Measurements from ENCODE around the gene CHRM5. TPM values are rescaled to one million over a fixed set of nuclear protein-coding genes. Genes with fewer than 3 reads are reported as not detected.

The CHRM5 gene
- total RNA-seq, 2 donors from 2014 or later, result 0.11 TPM; not detected in 1

DNA sequence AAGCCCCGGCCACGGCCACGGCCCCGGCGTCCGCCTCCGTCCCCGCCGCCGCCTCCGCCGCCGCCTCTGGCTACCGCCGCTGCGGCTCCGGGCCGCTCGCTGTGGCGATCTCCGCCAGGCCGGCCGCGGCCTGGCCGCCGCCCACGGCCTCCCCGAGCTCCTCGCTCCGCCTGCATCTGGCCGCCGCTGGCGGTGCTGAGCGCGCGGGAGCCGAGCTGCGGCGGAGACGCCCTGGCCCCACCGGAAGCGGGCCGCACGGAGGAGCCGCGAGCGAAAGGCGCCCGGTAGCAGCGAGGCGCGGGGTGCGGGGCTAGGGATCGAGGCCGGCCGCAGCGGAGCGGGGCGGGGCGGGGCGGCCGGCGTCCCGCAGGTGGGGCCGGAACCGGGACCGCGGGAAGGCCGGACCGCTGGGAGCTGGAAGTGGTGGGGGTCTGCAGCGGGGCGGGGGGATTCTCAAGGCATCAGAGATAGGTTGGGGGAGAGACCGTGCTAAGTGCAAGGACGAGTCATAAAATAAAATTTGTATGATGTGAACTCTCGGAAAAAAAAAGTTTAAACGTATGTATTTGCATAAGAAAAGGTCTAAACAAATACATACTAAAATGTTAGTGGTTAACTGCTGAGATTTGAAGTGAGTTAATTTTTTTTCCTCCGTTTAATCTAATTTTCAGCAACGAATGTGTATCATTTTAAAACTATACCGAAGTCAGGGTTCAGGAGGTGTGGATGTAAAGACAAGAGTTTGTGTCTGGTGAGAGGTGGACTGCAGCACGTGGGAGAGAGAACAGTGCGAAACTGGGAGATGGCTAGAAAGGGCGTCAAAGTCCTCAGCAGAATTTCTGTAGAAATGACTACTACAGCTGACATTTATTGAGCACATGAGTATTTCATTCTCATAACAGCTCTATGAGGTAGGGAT, 70.8 kb downstream of the CHRM5 start, which contains the start of gene AVEN:
Gene AVEN (minus strand): TSS at position 334 of the 919 bp plus-strand sequence. CDS start 158 bp downstream, at position 176.
- no peaks in the 10 kb centered on the region for H3K36me3 ChIP-seq
- peak within 1 kb of the TSS; percentile 84 to 89 for H3K27ac ChIP-seq
- 1% methylated on average over 34 of the region's 82 CpGs for WGBS
- peak; percentile 9 for DNase-seq (ENCODE audit: low spot score)
- TF ChIP-seq POLR2A (IDR thresholded peaks at IDR 0.05), result no peak
- TF ChIP-seq, protein P1, sequence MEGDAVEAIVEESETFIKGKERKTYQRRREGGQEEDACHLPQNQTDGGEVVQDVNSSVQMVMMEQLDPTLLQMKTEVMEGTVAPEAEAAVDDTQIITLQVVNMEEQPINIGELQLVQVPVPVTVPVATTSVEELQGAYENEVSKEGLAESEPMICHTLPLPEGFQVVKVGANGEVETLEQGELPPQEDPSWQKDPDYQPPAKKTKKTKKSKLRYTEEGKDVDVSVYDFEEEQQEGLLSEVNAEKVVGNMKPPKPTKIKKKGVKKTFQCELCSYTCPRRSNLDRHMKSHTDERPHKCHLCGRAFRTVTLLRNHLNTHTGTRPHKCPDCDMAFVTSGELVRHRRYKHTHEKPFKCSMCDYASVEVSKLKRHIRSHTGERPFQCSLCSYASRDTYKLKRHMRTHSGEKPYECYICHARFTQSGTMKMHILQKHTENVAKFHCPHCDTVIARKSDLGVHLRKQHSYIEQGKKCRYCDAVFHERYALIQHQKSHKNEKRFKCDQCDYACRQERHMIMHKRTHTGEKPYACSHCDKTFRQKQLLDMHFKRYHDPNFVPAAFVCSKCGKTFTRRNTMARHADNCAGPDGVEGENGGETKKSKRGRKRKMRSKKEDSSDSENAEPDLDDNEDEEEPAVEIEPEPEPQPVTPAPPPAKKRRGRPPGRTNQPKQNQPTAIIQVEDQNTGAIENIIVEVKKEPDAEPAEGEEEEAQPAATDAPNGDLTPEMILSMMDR (IDR thresholded peaks at IDR 0.05), result peak in 1 of 4 experiments; percentile 3
- TF ChIP-seq POLR2AphosphoS5 (IDR thresholded peaks at IDR 0.05), result no peak
- no peaks in the 10 kb centered on the region for H3K27me3 ChIP-seq (replicated peaks; ENCODE audit: insufficient read depth)
- H3K4me3 ChIP-seq, result peak within 1 kb of the TSS; percentile 67 to 79
- intact Hi-C loops (cut with DNase I), result no loop called here
- H3K4me1 ChIP-seq (replicated peaks), result no peaks in the 10 kb centered on the region
- no peaks in the 10 kb centered on the region for H3K9me3 ChIP-seq

DNA sequence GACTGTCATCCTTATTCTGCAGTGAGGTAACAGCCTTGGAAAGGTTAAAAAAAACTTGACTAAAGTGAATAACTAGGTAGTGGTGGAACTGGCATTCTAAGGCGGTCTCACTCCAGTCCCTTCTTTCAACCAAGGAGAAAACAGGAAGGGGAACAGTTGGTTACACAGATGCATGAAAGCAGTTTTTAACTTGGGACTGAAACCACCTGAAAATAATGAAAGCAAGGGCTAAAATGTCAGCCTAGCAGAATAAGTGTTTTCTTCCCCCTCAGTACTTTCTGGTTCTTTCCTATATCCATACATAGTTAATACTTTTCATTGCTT, 71.5 kb downstream of the CHRM5 start:
- TF ChIP-seq POLR2AphosphoS5 (IDR thresholded peaks at IDR 0.05) (no peak), POLR2A (IDR thresholded peaks at IDR 0.05) (no peak)
- TF ChIP-seq, protein P1 (IDR thresholded peaks at IDR 0.05), result no peak
- WGBS, result 56% methylated on average over 1 of the region's 1 CpG
- Histone ChIP-seq H3K27ac (no peak overlapping the region), H3K27me3 (replicated peaks; ENCODE audit: insufficient read depth) (no peaks in the 10 kb centered on the region), H3K36me3 (no peaks in the 10 kb centered on the region), H3K9me3 (no peaks in the 10 kb centered on the region), H3K4me1 (replicated peaks) (no peaks in the 10 kb centered on the region), H3K4me3 (no peak overlapping the region)
- no peak for DNase-seq (ENCODE audit: low spot score)
- intact Hi-C loops (cut with DNase I), result no loop called here

DNA sequence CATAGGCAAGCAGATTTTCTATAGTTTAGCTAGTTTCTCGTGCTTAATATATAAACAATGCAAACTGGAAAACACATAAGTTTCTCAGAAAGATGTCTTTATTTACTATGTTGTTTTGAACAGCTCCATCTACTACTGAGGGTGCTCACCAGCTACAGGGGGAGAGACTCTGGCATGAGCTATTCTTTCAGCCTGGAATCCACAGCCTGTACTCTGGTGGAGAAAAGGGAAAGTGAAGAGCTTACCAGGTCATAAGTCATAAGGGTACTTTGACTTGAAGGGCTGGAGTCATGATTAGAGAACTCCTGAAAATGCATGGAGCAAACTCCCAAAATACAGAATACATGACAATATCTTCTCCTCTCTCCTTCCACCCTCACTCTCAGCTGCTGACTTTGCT, 75.1 kb downstream of the CHRM5 start:
- intact Hi-C loops (cut with DNase I), result no loop called here
- H3K27me3 ChIP-seq (replicated peaks; ENCODE audit: insufficient read depth), result no peaks in the 10 kb centered on the region

DNA sequence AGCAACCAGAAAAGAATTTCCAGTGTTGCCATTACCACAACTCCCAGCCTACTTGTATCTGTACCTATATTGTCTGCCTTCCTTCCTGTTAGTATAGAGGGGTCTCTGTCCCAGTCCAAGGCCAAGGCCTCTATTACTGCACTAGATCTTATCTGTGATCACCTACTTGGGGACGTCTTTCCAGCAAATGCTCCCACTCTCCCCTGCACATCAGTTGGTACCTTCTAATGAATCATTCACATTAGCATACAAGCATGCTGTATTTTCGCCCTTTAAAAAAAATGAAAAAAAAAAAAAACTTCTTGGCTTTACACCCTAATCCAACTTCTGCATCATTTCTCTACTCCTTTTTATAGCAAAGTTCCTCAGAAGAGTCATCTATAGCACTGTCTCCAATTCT, 75.5 kb downstream of the CHRM5 start:
- no peak overlapping the region for H3K4me3 ChIP-seq
- H3K27ac ChIP-seq, result no peak overlapping the region
- H3K4me1 ChIP-seq (replicated peaks), result no peaks in the 10 kb centered on the region
- no peaks in the 10 kb centered on the region for H3K27me3 ChIP-seq (replicated peaks; ENCODE audit: insufficient read depth)
- 78% methylated on average over 2 of the region's 2 CpGs for WGBS
- DNase-seq (ENCODE audit: low spot score), result no peak
- no peaks in the 10 kb centered on the region for H3K36me3 ChIP-seq
- intact Hi-C loops (cut with DNase I), result no loop called here
- H3K9me3 ChIP-seq, result no peaks in the 10 kb centered on the region
- TF ChIP-seq POLR2AphosphoS5 (IDR thresholded peaks at IDR 0.05) (no peak), POLR2A (IDR thresholded peaks at IDR 0.05) (no peak)
- TF ChIP-seq, protein P1 (IDR thresholded peaks at IDR 0.05), result no peak

More for the DNA sequence above, 75.1 kb downstream of the CHRM5 start:
- H3K4me3 ChIP-seq, result no peak overlapping the region
- H3K9me3 ChIP-seq, result no peaks in the 10 kb centered on the region
- 73% methylated on average over 1 of the region's 1 CpG for WGBS
- no peak for TF ChIP-seq POLR2A (IDR thresholded peaks at IDR 0.05)
- no peak for TF ChIP-seq POLR2AphosphoS5 (IDR thresholded peaks at IDR 0.05)
- TF ChIP-seq, protein P1 (IDR thresholded peaks at IDR 0.05), result no peak
- H3K27ac ChIP-seq, result no peak overlapping the region
- no peaks in the 10 kb centered on the region for H3K4me1 ChIP-seq (replicated peaks)
- no peaks in the 10 kb centered on the region for H3K36me3 ChIP-seq
- DNase-seq (ENCODE audit: low spot score), result no peak

Measured in prostate gland (tissue), 2 donors.